Smooth muscle cell (in vitro differentiated cells): ENCODE results near the gene OR52I2. TPM values are rescaled to one million over a fixed set of nuclear protein-coding genes. Genes with fewer than 3 reads are reported as not detected.

Experiments used
- DNase-seq: peaks from one replicate; lab custom pipeline; 2025; ENCODE audit not compliant: unreplicated experiment; lab: John Stamatoyannopoulos, UW
- H2AFZ ChIP-seq: fragments of 200-600 bp; sonication (generic); 2 replicates; pipeline ENCODE4 v1.6.0; 2016; ENCODE audit warnings: antibody characterized with exemption, low read depth, mild to moderate bottlenecking
- H3F3A ChIP-seq: fragments of 200-600 bp; sonication (generic); 2 replicates; pipeline ENCODE4 v1.6.0; 2017; ENCODE audit warnings: antibody characterized with exemption, low read depth
- H3K27ac ChIP-seq: fragments of 200-600 bp; sonication (generic); 2 replicates; pipeline ENCODE4 v1.5.1; 2016; ENCODE audit warnings: low read depth, mild to moderate bottlenecking
- H3K27me3 ChIP-seq: fragments of 200-600 bp; sonication (generic); 2 replicates; pipeline ENCODE4 v1.6.1; 2016; ENCODE audit warnings: low read depth, mild to moderate bottlenecking
- H3K36me3 ChIP-seq: fragments of 200-600 bp; sonication (generic); 2 replicates; pipeline ENCODE4 v1.5.1; 2016; ENCODE audit warnings: low read depth
- H3K4me1 ChIP-seq: fragments of 200-600 bp; sonication (generic); 2 replicates; pipeline ENCODE4 v1.5.1; 2016; ENCODE audit warnings: low read depth
- H3K4me2 ChIP-seq: fragments of 200-600 bp; sonication (generic); 2 replicates; pipeline ENCODE4 v1.6.0; 2016; ENCODE audit warnings: mild to moderate bottlenecking
- H3K4me3 ChIP-seq: fragments of 200-600 bp; sonication (generic); 2 replicates; pipeline ENCODE4 v1.5.1; 2016; ENCODE audit warnings: mild to moderate bottlenecking
- H3K79me2 ChIP-seq: fragments of 200-600 bp; sonication (generic); 2 replicates; pipeline ENCODE4 v1.6.0; 2016; ENCODE audit warnings: low read depth, mild to moderate bottlenecking
- H3K9ac ChIP-seq: fragments of 200-600 bp; sonication (generic); 2 replicates; pipeline ENCODE4 v1.6.0; 2016; ENCODE audit warnings: low read depth
- H3K9me3 ChIP-seq: fragments of 200-600 bp; sonication (generic); replicated peaks from 2 replicates; pipeline ENCODE4 v1.5.1; 2016; ENCODE audit warnings: low read depth
- H4K20me1 ChIP-seq: fragments of 200-600 bp; sonication (generic); 2 replicates; pipeline ENCODE4 v1.6.0; 2016; ENCODE audit warnings: low read depth
- WGBS: methylation state at CpG from one replicate; pipeline ENCODE4 v1.1.7; 2016; ENCODE audit warnings: low lambda C conversion rate; 5-methylcytosine and 5-hydroxymethylcytosine counted together
- polyA plus RNA-seq: library from polyadenylated mRNA; unstranded; fragments of >200 nt; fragmentation: Nextera tagmentation; extraction: Ambion mirVana; gene quantifications from 2 replicates; pipeline ENCODE4 v1.2.1, GENCODE V29; 2016
- total RNA-seq: library from RNA; depleted of rRNA; stranded (reverse); fragments of >200 nt; gene quantifications from 2 replicates; pipeline ENCODE4 v1.2.3, GENCODE V29; 2014
- TF ChIP-seq, protein P1 (sequence below): fragments of 200-600 bp; sonication (generic); IDR thresholded peaks from 2 replicates; pipeline ENCODE4 v1.5.1; 2017; ENCODE audit warnings: borderline replicate concordance, mild to moderate bottlenecking, antibody characterized with exemption; ENCODE audit not compliant: insufficient read depth, poor library complexity, severe bottlenecking

The OR52I2 gene
- total and polyA plus RNA-seq, 2 experiments from 2014 or later = not detected

DNA sequence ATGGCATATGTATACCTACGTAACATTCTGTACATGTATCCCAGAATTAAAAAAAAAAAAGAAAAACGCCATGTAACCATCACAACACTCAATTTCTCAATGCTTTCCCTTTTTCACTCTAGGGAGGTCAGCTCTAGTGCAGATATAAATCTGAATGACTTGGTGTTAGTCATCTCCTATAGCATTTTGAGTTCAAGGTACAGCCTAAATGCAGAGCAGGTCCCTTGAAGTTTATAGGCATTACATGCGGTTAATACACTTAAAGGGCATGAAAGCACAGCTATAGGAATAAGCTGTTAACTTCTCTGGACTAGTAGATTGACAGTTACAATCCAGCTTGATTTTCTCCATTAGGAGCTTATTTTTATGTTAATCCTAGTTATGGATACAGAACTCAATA is 16.2 kb upstream of the OR52I2 start:
- Histone ChIP-seq H3K79me2 (no peaks in the 10 kb centered on the region), H3K9ac (no peak overlapping the region), H3K4me1 (no peaks in the 10 kb centered on the region), H3K4me2 (no peak overlapping the region), H3F3A (no peaks in the 10 kb centered on the region), H3K27me3 (no peaks in the 10 kb centered on the region), H3K9me3 (no peaks in the 10 kb centered on the region), H4K20me1 (no peaks in the 10 kb centered on the region), H3K36me3 (no peaks in the 10 kb centered on the region), H3K4me3 (no peak overlapping the region), H2AFZ (no peak overlapping the region), H3K27ac (no peak overlapping the region)
- 85% methylated on average over 3 of the region's 3 CpGs for WGBS
- DNase-seq = no peak
- TF ChIP-seq, protein P1, sequence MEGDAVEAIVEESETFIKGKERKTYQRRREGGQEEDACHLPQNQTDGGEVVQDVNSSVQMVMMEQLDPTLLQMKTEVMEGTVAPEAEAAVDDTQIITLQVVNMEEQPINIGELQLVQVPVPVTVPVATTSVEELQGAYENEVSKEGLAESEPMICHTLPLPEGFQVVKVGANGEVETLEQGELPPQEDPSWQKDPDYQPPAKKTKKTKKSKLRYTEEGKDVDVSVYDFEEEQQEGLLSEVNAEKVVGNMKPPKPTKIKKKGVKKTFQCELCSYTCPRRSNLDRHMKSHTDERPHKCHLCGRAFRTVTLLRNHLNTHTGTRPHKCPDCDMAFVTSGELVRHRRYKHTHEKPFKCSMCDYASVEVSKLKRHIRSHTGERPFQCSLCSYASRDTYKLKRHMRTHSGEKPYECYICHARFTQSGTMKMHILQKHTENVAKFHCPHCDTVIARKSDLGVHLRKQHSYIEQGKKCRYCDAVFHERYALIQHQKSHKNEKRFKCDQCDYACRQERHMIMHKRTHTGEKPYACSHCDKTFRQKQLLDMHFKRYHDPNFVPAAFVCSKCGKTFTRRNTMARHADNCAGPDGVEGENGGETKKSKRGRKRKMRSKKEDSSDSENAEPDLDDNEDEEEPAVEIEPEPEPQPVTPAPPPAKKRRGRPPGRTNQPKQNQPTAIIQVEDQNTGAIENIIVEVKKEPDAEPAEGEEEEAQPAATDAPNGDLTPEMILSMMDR = no peak

DNA sequence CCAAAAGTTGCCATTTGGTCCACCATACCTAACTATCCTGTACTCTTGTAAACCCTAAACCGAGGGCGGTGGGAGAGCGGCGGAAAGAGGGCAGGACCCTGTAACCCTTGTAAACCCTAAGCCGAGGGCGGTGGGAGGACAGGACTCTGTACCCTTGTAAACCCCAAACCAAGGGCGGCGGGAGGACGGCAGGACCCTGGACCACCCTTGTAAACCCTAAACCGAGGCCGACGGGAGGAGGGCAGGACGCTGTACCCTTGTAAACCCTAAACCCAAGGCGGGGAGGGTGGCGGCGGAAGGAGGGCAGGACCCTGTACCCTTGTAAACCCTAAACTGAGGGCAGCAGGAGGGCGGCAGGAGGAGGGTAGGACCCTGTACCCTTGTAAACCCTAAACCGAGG is 12.5 kb upstream of the OR52I2 start:
- TF ChIP-seq, protein P1 = no peak
- no peak overlapping the region for H3K9ac ChIP-seq
- no peak overlapping the region for H3K27ac ChIP-seq
- no peaks in the 10 kb centered on the region for H3K79me2 ChIP-seq
- no peaks in the 10 kb centered on the region for H3F3A ChIP-seq
- H3K27me3 ChIP-seq = no peaks in the 10 kb centered on the region
- no peak overlapping the region for H2AFZ ChIP-seq
- H3K36me3 ChIP-seq = no peaks in the 10 kb centered on the region
- no peaks in the 10 kb centered on the region for H3K9me3 ChIP-seq
- DNase-seq = no peak
- WGBS = 92% methylated on average over 18 of the region's 18 CpGs
- no peak overlapping the region for H3K4me2 ChIP-seq
- no peak overlapping the region for H3K4me3 ChIP-seq
- H4K20me1 ChIP-seq = no peaks in the 10 kb centered on the region
- no peaks in the 10 kb centered on the region for H3K4me1 ChIP-seq

DNA sequence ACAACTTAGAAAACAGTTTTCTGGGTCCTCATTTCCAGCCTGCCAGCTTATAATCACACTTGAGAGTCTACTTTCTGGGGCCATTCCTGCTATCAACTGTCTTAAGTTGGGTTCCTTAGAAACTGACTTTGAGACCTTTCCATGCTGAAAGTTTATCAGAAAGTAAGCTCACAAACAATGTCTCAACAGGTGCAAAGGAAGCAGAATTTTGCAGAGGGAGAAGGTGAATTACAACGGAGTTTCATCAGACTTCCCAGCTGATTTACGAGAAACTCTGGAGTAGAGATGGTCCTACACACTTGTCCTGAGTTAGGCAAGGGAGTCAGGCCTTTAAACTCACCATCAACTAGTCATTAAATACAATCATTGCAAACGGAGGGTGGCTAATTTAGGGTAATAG is 4.7 kb upstream of the OR52I2 start:
- Histone ChIP-seq H3K36me3 (no peaks in the 10 kb centered on the region), H3K9me3 (no peaks in the 10 kb centered on the region), H3K9ac (no peak overlapping the region), H4K20me1 (no peaks in the 10 kb centered on the region), H3F3A (no peaks in the 10 kb centered on the region), H3K79me2 (no peaks in the 10 kb centered on the region), H3K4me2 (no peak overlapping the region), H3K27ac (no peak overlapping the region), H3K27me3 (no peaks in the 10 kb centered on the region), H3K4me1 (no peaks in the 10 kb centered on the region), H3K4me3 (no peak overlapping the region), H2AFZ (no peak overlapping the region)
- TF ChIP-seq, protein P1 = no peak
- 76% methylated on average over 3 of the region's 3 CpGs for WGBS
- no peak for DNase-seq

DNA sequence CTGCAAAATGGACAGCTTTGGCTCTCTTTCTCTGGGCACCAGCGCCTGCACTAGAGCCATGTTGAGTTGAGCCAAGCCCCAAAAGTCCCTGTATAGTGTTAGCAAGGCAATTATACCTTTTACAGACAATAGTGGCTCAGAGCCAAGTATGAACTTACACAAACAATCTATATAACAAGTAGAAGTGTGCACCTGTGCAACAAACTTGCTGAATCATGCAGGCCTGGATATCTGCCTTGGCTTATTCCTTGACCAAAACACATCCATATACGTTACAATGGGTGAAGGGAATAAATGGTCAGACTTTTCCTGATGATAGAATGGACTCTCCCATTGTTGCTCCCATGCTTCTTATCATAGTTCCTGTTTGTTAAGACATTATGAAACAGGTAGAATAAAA is 3.8 kb upstream of the OR52I2 start:
- TF ChIP-seq, protein P1 = no peak

More for the DNA sequence above, 3.8 kb upstream of the OR52I2 start:
- Histone ChIP-seq H3F3A (no peaks in the 10 kb centered on the region), H2AFZ (no peak overlapping the region), H3K36me3 (no peaks in the 10 kb centered on the region), H3K4me3 (no peak overlapping the region), H3K27me3 (no peaks in the 10 kb centered on the region), H3K27ac (no peak overlapping the region), H3K4me2 (no peak overlapping the region), H3K9ac (no peak overlapping the region), H4K20me1 (no peaks in the 10 kb centered on the region), H3K9me3 (no peaks in the 10 kb centered on the region), H3K79me2 (no peaks in the 10 kb centered on the region), H3K4me1 (no peaks in the 10 kb centered on the region)
- WGBS = 88% methylated on average over 2 of the region's 2 CpGs
- DNase-seq = no peak
